GM18502 (cell line): ENCODE measurements around the gene SLC47A2.
"Not testable (repeated sequence)": the region's sequence is repeated elsewhere in the genome, so short reads cannot be mapped to it uniquely, and the experiment has no call there.

Experiments
- ATAC-seq: cut with Tn5 transposase; IDR thresholded peaks from one replicate; pipeline ENCODE4 v1.9.1; 2021; ENCODE audit warnings: mild to moderate bottlenecking; ENCODE audit not compliant: unreplicated experiment, poor library complexity

Gene SLC47A2

GRCh38 chr17:19712436-19713004 is 3.9 kb downstream of the SLC47A2 start:
- ATAC-seq: no peak

GRCh38 chr17:19709841-19710240 is 6.5 kb downstream of the SLC47A2 start:
- no peak for ATAC-seq

GRCh38 chr17:19708431-19709175 is 7.8 kb downstream of the SLC47A2 start:
- ATAC-seq: no peak

- ATAC-seq: no peak
Observed at GRCh38 chr17:19707728-19708221, 8.6 kb downstream of the SLC47A2 start.

- ATAC-seq: no peak
Observed at GRCh38 chr17:19706791-19707727, 9.3 kb downstream of the SLC47A2 start.

- no peak for ATAC-seq
Observed at GRCh38 chr17:19705771-19706770, 10.3 kb downstream of the SLC47A2 start.

DNA sequence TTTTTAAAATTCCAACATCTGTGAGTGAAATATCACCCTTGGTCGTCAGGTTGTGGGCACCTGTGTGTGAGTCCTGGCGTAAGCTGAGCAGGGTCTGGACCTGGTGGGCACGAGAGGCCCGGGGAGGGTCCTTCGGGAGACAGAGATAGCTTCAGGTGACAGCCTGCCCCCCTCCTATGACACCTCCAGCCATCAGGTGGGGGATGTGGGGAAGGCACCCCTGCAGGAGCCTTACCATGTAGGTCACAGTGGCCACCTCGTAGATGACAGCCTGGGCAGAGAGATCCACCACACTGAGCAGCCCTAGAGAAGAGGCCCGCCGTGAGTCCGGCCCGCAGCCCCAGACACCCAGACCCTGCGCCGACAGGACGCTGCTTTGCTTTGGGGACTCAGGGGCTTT is 11.2 kb downstream of the SLC47A2 start:
- ATAC-seq: no peak

GRCh38 chr17:19703828-19704613 is 12.4 kb downstream of the SLC47A2 start:
- ATAC-seq: no peak

DNA sequence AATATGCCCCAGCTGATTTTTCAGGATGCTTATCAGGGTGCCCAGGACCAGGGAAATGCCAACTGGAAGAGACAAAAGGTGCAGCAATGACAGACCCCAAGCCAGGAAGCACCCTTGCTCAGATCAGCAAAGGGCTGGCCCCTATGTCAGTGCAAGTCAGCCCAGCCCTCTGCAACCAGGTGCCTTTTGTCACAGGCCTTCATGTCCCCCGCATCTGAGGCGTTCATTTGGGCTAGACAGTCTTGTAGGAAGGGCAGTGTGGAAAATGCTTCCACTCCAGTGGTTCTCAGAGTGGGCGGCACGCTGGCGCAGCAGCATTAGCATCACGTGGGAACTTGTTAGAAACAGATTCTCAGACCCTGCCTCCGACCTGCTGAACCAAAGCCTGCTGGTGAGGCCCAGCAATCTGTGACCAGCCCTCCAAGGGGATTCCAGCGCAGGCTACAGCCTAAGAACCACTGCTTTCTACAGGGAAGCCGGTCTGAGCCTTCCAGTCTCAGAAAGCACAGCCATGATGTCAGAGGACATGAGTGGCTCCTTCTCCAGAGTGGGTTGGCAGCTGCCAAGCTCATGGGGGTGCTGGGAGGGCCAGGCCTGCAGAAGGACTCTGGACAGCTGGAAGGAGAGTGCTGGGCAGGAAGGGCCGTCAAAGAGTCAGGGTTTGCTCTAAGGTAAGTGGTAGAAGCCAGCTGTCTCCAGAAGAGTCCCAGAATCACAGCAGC is 13.1 kb downstream of the SLC47A2 start:
- no peak for ATAC-seq

DNA sequence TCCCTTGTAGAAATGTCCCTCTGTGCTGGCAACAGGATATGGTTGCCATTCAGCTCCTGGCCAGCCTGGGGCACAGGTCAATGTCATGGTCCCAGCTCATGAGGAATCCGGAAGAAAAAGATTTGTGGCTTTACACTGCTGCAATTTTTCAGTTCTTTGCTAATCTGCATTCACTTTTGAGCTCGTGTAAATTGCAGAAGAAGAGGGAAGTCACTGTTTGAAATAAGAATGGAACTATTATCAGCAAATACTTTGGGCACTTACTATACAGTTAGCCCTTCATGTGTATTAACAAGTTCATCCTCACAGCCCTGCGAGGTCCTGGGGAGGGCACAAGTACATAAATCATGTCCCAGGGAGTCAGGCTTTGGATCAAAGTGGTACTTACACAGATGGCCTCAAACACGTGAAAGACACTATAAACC is 14.2 kb downstream of the SLC47A2 start:
- no peak for ATAC-seq

DNA sequence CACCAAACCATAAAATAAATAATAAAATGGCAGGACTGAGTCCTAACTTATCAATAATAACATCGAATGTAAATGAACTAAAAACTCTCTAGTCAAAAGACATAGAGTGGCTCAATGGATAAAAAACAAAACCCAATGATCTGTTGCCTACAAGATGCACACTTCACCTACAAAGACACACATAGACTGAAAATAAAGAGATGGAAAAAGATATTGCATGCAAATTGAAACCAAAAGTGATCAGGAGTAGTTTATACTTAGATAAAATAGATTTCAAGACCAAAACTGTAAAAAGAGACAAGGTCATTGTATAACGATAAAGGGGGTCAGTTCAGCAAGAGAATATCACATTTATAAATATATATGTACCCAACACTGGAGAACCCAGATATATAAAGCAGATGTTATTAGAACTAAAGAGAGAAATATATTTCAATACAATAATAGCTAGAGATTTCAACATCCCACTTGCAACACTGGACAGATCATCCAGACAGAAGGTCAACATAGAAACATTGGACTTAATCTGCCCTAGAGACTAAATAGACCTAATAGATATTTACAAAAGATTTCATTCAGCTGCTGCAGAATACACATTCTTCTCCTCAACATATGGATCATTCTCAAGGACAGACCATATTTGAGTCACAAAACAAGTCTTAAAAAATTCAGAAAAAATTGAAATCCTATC is 29.8 kb downstream of the SLC47A2 start:
- no peak for ATAC-seq

- not testable (repeated sequence) for ATAC-seq
Observed at GRCh38 chr17:19684909-19685580, 31.3 kb downstream of the SLC47A2 start.

DNA sequence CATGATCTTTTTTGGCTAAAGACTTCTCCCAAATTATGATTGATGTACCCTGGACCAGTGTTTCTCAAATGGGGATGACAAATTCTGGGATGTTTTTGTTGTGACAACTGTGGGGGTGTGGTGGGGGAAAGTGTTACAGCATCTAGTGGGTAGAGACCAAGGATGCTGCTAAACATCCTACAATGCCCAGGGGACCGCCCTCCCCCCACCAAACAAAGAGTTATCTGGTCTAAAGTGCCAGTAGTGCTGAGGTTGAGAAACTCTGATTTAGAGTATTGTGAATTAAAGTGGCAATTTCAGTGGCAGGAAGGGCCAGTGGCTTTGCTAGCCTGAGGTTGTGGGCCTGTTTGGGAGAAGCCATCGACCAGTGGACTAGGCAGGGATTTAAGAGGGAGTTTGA is 33.3 kb downstream of the SLC47A2 start:
- ATAC-seq: no peak

DNA sequence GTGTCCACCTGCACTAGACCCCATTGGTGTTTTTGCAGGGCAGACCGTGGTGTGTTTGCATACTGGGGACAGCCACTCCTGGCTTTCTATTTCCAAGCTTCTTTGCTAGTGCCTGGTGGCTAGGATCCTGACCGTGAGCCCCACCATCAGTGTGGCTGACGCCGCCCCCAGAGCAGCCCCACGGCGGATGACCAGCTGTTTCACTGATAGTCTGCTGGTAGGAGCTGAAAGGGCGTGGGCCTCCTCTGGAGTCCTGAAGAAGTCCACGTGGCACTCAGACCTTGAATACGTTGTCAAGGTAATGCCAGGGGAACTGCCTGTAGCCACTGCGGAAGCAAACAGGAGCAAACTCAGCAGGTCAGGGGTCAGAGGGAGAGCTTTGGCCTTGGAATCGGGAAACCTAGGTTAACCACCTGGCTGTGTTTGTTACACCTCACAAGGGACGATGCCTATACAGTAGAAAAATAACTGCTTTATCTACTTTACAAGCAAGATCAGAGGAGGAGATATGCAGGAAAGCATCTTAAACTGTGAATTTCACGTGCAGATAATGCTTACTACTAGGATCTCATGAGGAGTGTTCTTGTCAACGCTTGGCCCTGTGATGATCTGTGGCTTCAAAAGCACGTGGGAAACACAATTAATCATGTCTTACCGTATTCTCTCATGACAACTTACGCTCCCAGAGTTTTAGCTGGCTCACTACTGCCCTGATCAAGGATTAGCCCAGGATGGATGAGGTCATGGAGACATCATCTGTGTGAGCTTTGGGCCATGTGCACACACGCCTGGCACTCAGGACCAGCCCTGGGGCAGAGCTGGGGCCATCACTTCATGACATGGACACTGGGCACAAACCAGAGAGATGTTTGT is 37.6 kb downstream of the SLC47A2 start:
- ATAC-seq: no peak

DNA sequence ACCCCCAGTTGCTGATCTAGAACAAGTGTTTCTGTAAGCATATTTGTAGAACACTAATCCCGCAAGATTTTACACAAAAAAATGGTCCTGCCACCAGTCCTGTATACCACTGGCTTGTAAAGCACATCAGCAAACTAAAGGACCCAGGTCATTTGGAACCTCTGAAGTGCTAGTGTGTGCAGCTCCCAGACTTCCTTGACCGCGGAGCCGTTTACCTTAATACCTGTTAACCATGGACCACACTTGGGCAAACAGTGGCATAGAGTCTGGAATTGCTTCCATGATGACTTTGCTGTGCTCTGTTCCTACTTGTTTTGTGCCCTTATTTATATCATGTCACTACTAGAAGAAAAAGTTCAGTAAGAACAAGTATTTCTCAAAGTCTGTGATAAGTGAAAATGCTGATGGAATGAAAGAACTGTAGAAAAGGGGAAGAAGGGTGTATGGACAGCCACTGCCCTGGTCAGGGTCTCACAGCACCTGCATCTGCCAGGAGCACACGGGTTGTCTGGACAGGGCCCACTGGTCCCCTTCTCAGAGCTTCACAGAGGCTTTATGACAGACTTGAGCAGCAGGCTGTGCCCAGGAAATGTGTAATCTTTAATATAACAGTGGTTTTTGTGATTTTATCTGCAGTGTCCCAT is 38.5 kb downstream of the SLC47A2 start:
- ATAC-seq: no peak

DNA sequence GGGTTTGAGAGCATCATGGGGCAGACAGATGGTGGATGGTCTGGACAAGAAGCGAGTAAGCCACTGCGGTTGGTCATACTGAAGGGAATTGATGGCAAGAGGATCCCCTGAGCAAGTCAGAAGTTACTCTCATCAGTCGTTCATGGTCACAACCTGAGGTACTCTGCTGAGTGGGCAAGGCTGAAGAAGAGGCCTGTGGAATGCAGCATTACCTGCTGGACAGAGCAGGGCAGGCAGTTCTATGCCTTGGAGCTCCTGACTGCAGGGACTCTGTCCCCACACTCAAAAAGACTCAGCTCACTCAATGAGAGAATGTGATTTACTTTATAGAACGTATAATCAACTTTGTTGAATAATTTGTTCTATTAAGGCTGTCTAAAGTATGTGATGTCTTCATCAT is 39.5 kb downstream of the SLC47A2 start:
- ATAC-seq: no peak
